ACC112 (cell line): ENCODE measurements around the gene SAP25.

ENCODE experiments used
- H2AFZ ChIP-seq: fragments of 200-600 bp; sonication (generic); one replicate; pipeline ENCODE4 v1.6.0; 2017; ENCODE audit warnings: antibody characterized with exemption, low read length; ENCODE audit not compliant: unreplicated experiment
- H3K27ac ChIP-seq: fragments of 200-600 bp; sonication (generic); 2 replicates; pipeline ENCODE4 v1.5.1; 2014; ENCODE audit warnings: low read depth, mild to moderate bottlenecking, antibody characterized with exemption, low read length, moderate library complexity
- H3K27me3 ChIP-seq: fragments of 200-600 bp; sonication (generic); 2 replicates; pipeline ENCODE4 v1.6.1; 2014; ENCODE audit warnings: mild to moderate bottlenecking, antibody characterized with exemption, low read length, moderate library complexity, mixed read lengths; ENCODE audit not compliant: insufficient read depth
- H3K36me3 ChIP-seq: fragments of 200-600 bp; sonication (generic); 2 replicates; pipeline ENCODE4 v1.6.1; 2016; ENCODE audit warnings: mild to moderate bottlenecking, antibody characterized with exemption, low read length, moderate library complexity, mixed read lengths; ENCODE audit not compliant: insufficient read depth
- H3K4me1 ChIP-seq: fragments of 200-600 bp; sonication (generic); one replicate; pipeline ENCODE4 v1.6.1; 2016; ENCODE audit warnings: low read length, mixed read lengths; ENCODE audit not compliant: insufficient read depth, unreplicated experiment, control insufficient read depth
- H3K4me3 ChIP-seq: fragments of 200-600 bp; sonication (generic); 2 replicates; pipeline ENCODE4 v1.5.1; 2014; ENCODE audit warnings: mild to moderate bottlenecking, low read depth, low read length
- H3K79me2 ChIP-seq: fragments of 200-600 bp; sonication (generic); one replicate; pipeline ENCODE4 v1.6.0; 2016; ENCODE audit warnings: low read length; ENCODE audit not compliant: control insufficient read depth, unreplicated experiment, insufficient read depth

SAP25 gene

DNA sequence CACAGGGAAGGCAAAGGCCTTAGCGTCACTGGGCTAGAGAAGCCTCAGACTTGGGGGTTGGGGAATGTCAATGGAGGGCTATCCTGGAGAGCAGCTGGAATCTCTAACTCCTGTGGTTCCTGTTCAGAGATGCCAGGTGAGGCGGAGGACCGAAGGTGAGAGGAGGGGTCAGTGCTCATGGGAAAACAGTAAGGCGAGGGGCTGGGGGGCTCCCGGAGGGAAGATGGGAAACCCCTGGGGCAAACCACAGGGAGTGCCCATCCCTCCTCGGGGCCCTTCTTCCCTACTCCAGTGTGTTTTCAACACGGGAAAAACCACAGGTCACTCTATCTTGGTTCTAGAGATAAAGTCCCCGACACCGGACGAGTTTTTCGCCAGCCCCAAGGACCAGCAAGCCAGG lies 8.9 kb upstream of the SAP25 start:
- Histone ChIP-seq H3K4me3 (no peak overlapping the region), H3K4me1 (peaks cover 12% of the 10 kb centered on the region), H3K36me3 (peaks cover 6% of the 10 kb centered on the region; the same call in 1 of the 2 replicates), H3K79me2 (peaks cover 20% of the 10 kb centered on the region), H3K27me3 (no peaks in the 10 kb centered on the region), H2AFZ (no peak overlapping the region), H3K27ac (peak overlapping the region; percentile 65; the same call in 1 of the 2 replicates)

DNA sequence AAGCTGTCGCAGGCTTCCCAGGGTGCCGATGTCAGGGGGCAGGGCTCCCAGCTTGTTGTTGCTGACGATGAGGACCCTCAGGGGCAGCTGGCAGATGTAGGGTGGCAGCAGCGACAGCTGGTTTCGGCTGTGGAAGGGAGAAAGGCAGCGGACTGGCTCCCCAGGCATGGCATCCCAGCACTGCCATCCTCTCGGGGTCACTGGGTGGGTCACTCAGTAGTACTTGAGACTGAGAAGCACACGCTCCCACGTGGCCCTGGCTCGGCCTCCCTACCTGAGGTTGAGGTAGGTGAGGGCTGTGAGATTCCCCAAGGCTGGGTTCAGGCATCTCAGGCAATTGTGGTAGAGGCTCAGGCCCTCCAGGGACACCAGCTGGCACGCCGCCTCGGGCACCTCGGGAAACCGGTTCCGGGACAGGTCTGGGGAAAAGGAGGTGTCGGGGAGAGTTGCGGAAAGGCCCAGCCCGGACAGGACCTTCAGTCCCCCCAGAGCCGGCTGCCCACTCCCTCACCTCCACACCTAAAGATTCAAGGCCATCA lies 8.4 kb upstream of the SAP25 start:
- Histone ChIP-seq H3K27me3 (no peaks in the 10 kb centered on the region), H3K4me1 (peaks cover 12% of the 10 kb centered on the region), H3K27ac (no peak overlapping the region), H3K4me3 (no peak overlapping the region), H3K36me3 (peaks cover 6% of the 10 kb centered on the region; the same call in 1 of the 2 replicates), H3K79me2 (peaks cover 20% of the 10 kb centered on the region), H2AFZ (no peak overlapping the region)

DNA sequence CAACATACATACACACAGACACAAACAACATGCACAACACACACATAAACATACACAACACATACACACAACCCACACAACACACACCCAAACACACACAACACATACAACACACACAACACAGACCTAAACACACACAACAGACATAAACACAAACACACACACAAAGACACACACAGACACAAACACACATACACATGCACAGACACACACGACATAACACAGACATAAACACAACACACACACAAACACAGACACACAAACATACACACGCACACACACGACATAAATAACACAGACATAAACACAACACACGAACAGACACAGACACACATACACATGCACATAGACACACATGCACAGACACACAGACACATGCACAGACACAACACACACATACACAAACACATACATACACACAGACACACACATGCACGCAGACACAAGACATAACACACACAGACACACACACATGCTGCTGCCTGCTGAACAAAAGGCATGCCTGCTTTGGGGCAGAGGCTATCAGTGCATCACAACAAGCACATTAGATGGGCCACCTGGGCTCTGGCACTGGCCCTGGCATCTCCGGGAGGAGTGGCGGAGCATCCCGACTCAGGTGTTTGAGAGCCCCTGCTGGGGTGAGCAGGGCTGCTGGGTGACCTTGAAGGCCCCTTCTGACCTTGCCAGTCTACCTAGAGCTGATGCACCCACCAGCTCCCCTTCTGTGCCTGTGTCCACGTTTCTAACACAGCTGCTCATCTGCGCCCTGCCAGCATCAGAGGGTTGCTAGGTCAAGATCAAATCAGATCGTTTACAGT lies 7.0 kb upstream of the SAP25 start:
- H3K27ac ChIP-seq = no peak overlapping the region
- H3K27me3 ChIP-seq = no peaks in the 10 kb centered on the region
- H3K4me1 ChIP-seq = peaks cover 12% of the 10 kb centered on the region
- no peak overlapping the region for H2AFZ ChIP-seq
- H3K36me3 ChIP-seq = peaks cover 6% of the 10 kb centered on the region; the same call in 1 of the 2 replicates
- H3K4me3 ChIP-seq = no peak overlapping the region
- peaks cover 20% of the 10 kb centered on the region for H3K79me2 ChIP-seq

GRCh38 chr7:100578246-100579183 lies 4.8 kb upstream of the SAP25 start:
- peaks cover 8% of the 10 kb centered on the region for H3K79me2 ChIP-seq
- H3K4me3 ChIP-seq = no peak overlapping the region
- peaks cover 5% of the 10 kb centered on the region for H3K4me1 ChIP-seq
- no peaks in the 10 kb centered on the region for H3K27me3 ChIP-seq
- H3K27ac ChIP-seq = no peak overlapping the region
- peaks cover 6% of the 10 kb centered on the region; the same call in 1 of the 2 replicates for H3K36me3 ChIP-seq
- no peak overlapping the region for H2AFZ ChIP-seq

DNA sequence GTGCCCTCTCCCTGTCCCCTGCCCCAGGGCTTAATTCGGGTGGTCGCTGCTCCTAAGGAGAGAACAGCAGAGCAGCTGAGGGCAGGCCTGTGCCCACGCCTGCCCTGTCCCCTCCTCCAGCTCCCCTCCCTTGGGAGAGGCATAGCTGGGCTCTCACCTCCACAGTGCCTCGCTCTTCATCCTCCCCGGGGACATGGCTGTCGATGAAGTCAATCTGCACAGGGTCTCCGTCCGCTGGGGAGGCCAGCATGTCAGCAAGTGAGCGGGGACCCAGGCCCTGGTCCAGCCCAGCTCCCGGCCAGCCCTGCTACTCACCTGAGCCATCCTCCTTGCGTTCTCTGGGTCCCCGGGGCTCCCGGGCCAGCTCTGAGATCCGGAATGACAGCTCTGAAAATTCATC lies 3.8 kb upstream of the SAP25 start:
- Histone ChIP-seq H2AFZ (no peak overlapping the region), H3K36me3 (peaks cover 6% of the 10 kb centered on the region; the same call in 1 of the 2 replicates), H3K4me1 (no peaks in the 10 kb centered on the region), H3K27ac (no peak overlapping the region), H3K4me3 (no peak overlapping the region), H3K27me3 (no peaks in the 10 kb centered on the region), H3K79me2 (peaks cover 7% of the 10 kb centered on the region)

DNA sequence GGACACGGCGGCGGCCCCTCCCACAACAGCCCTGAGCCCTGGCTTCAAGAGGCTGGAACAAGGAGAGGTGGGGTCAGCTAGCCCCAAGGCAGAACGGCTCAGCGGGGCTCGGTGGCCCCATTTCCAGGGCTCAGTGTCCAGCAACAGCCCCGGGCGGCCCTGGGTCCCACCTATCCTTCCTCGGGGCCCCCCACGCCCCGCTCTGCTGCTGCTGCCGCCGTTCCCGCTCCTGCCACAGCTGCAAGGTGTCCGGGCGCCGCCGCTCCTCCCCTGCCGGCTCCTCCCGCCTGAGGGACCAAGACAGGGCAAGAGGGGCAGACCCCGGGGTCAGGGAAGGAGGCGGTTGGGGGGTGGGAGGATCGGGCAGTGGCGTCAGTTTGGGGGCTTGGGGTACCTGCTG lies 3.4 kb upstream of the SAP25 start:
- H3K79me2 ChIP-seq = peaks cover 3% of the 10 kb centered on the region
- no peak overlapping the region for H3K27ac ChIP-seq
- no peak overlapping the region for H3K4me3 ChIP-seq
- H2AFZ ChIP-seq = no peak overlapping the region
- no peaks in the 10 kb centered on the region for H3K4me1 ChIP-seq
- no peaks in the 10 kb centered on the region for H3K27me3 ChIP-seq
- peaks cover 6% of the 10 kb centered on the region; the same call in 1 of the 2 replicates for H3K36me3 ChIP-seq

- Histone ChIP-seq H3K36me3 (peaks cover 6% of the 10 kb centered on the region; the same call in 1 of the 2 replicates), H3K27ac (no peak overlapping the region), H3K27me3 (no peaks in the 10 kb centered on the region), H3K4me1 (no peaks in the 10 kb centered on the region), H3K79me2 (no peaks in the 10 kb centered on the region), H3K4me3 (no peak overlapping the region), H2AFZ (no peak overlapping the region)
These were observed 2.8 kb upstream of the SAP25 start for GRCh38 chr7:100576384-100576993.

GRCh38 chr7:100575746-100576383 lies 2.2 kb upstream of the SAP25 start:
- Histone ChIP-seq H3K4me1 (peaks cover 3% of the 10 kb centered on the region), H3K4me3 (no peak overlapping the region), H2AFZ (no peak overlapping the region), H3K27me3 (no peaks in the 10 kb centered on the region), H3K79me2 (no peaks in the 10 kb centered on the region), H3K36me3 (peaks cover 5% of the 10 kb centered on the region; the same call in 1 of the 2 replicates), H3K27ac (no peak overlapping the region)

DNA sequence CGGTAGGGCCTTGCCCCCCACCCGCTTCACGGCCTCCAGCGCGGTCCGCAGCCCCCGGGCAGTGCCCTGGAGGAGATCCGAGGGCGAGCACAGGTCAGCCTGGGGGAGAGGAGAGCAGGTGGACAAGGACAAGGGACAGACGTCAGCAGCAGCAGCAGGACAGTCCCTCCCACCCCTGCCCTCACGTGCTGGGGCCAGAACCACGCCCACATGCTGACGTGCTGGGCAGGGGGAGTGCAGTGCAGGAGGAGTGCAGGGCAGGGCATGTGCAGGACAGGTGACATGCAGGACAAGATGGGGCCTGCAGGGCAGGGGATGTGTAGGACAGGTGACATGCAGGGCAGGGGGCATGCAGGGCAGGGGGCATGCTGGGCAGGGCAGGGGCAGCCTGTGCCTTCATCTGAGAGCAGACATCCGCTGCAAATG lies 1.5 kb upstream of the SAP25 start:
- H3K4me1 ChIP-seq = peaks cover 4% of the 10 kb centered on the region
- no peaks in the 10 kb centered on the region for H3K27me3 ChIP-seq
- no peak overlapping the region for H3K4me3 ChIP-seq
- no peaks in the 10 kb centered on the region for H3K79me2 ChIP-seq
- no peak overlapping the region for H3K27ac ChIP-seq
- no peaks in the 10 kb centered on the region; the same call in 1 of the 2 replicates for H3K36me3 ChIP-seq
- H2AFZ ChIP-seq = no peak overlapping the region
